MM.1S (cell line): ENCODE data around the gene GNAS.

Experiments
- DNase-seq: peaks from one replicate; pipeline ENCODE4 v3.0.0-alpha.2; 2015
- H2AFZ ChIP-seq: fragments of 300-600 bp; sonication (generic); 2 replicates; pipeline ENCODE4 v1.6.0; 2016; ENCODE audit warnings: antibody characterized with exemption, low read length
- H3F3A ChIP-seq: fragments of 300-600 bp; sonication (generic); 2 replicates; pipeline ENCODE4 v1.6.1; 2016; ENCODE audit warnings: mild to moderate bottlenecking, antibody characterized with exemption, low read length, moderate library complexity, mixed read lengths; ENCODE audit not compliant: insufficient read depth
- H3K27ac ChIP-seq: fragments of 300-600 bp; sonication (generic); 2 replicates; pipeline ENCODE4 v1.5.1; 2016; ENCODE audit warnings: mild to moderate bottlenecking, low read length
- H3K27me3 ChIP-seq: fragments of 300-600 bp; sonication (generic); replicated peaks from 2 replicates; pipeline ENCODE4 v1.6.0; 2016; ENCODE audit warnings: low read length; ENCODE audit not compliant: insufficient read depth
- H3K36me3 ChIP-seq: fragments of 300-600 bp; sonication (generic); replicated peaks from 2 replicates; pipeline ENCODE4 v1.6.1; 2016; ENCODE audit warnings: mild to moderate bottlenecking, low read length, mixed read lengths; ENCODE audit not compliant: insufficient read depth
- H3K4me1 ChIP-seq: fragments of 300-600 bp; sonication (generic); 2 replicates; pipeline ENCODE4 v1.6.1; 2016; ENCODE audit warnings: low read length, mixed read lengths
- H3K4me2 ChIP-seq: fragments of 300-600 bp; sonication (generic); 2 replicates; pipeline ENCODE4 v1.6.0; 2016; ENCODE audit warnings: low read depth, low read length
- H3K4me3 ChIP-seq: fragments of 300-600 bp; sonication (generic); 2 replicates; pipeline ENCODE4 v1.5.1; 2016; ENCODE audit warnings: low read length, mixed read lengths
- H3K79me2 ChIP-seq: fragments of 300-600 bp; sonication (generic); 2 replicates; pipeline ENCODE4 v1.6.1; 2016; ENCODE audit warnings: mixed run types, low read length, mixed read lengths
- H3K9ac ChIP-seq: fragments of 300-600 bp; sonication (generic); 2 replicates; pipeline ENCODE4 v1.6.1; 2016; ENCODE audit warnings: low read length, mixed read lengths
- H3K9me2 ChIP-seq: fragments of 300-600 bp; sonication (generic); replicated peaks from 2 replicates; pipeline ENCODE4 v1.6.1; 2016; ENCODE audit warnings: mild to moderate bottlenecking, low read length, mixed read lengths; ENCODE audit not compliant: insufficient read depth
- H3K9me3 ChIP-seq: fragments of 300-600 bp; sonication (generic); replicated peaks from 2 replicates; pipeline ENCODE4 v1.6.1; 2016; ENCODE audit warnings: mild to moderate bottlenecking, low read length, mixed read lengths; ENCODE audit not compliant: insufficient read depth
- H4K20me1 ChIP-seq: fragments of 300-600 bp; sonication (generic); 2 replicates; pipeline ENCODE4 v1.6.1; 2016; ENCODE audit warnings: mild to moderate bottlenecking, low read length, moderate library complexity, mixed read lengths; ENCODE audit not compliant: insufficient read depth
- EZH2 ChIP-seq: fragments of 300-600 bp; sonication (generic); optimal IDR thresholded peaks from 2 replicates; pipeline ENCODE3; 2017; ENCODE audit warnings: low read depth, mild to moderate bottlenecking, antibody characterized with exemption, low read length, mixed read lengths
- EZH2phosphoT487 ChIP-seq: fragments of 300-600 bp; sonication (generic); IDR thresholded peaks from 2 replicates; pipeline ENCODE4 v1.6.1; 2018; ENCODE audit warnings: antibody characterized with exemption, low read length
- TF ChIP-seq, protein P1 (sequence below): fragments of 300-600 bp; sonication (generic); IDR thresholded peaks from 2 replicates; pipeline ENCODE4 v1.5.1; 2016; ENCODE audit warnings: antibody characterized with exemption, low read length, mixed read lengths

The GNAS gene

DNA sequence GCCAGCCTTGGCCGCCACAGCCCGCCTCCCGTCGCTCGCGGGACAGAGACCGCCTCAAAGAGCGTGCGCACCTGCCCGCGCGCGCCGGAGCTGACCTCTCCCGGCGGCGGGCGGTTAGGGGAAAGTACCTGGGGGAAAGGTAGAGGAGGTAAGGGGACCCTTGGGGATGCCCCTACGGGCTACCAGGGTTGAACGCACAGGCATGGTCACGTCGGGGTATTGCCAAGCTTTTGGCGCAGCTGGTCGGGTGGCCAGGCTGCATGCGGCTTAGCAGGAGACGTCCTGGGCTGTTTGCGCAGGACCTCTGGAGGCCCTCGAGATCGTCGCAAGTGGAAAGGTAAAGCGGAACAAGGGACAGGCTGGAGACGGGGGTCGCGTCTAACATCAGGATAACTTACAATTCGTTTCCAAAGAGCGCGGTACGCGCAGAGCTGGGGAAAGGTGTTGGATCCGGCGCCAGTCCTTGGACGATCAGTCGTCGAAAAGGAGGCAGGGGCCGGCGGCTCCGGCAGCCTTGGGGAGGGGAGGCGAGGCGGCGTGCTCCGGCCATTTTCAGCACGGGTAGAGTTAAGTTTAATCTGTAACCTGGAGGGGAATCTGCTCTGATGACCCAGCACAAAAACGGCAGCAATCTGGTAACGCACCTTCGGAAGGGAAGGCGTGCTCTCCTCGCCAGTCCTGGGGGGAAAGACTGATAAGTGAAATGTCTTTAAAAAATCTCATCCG is 10.8 kb upstream of the GNAS start:
- H2AFZ ChIP-seq: no peak overlapping the region
- H3K27me3 ChIP-seq: peaks cover 57% of the 10 kb centered on the region
- no peaks in the 10 kb centered on the region for H3K9me2 ChIP-seq
- H4K20me1 ChIP-seq: no peaks in the 10 kb centered on the region
- no peak overlapping the region for H3K27ac ChIP-seq
- H3K9ac ChIP-seq: no peak overlapping the region
- H3K9me3 ChIP-seq: no peaks in the 10 kb centered on the region
- H3F3A ChIP-seq: no peaks in the 10 kb centered on the region
- TF ChIP-seq EZH2 (no peak), EZH2phosphoT487 (no peak)
- TF ChIP-seq, protein P1, sequence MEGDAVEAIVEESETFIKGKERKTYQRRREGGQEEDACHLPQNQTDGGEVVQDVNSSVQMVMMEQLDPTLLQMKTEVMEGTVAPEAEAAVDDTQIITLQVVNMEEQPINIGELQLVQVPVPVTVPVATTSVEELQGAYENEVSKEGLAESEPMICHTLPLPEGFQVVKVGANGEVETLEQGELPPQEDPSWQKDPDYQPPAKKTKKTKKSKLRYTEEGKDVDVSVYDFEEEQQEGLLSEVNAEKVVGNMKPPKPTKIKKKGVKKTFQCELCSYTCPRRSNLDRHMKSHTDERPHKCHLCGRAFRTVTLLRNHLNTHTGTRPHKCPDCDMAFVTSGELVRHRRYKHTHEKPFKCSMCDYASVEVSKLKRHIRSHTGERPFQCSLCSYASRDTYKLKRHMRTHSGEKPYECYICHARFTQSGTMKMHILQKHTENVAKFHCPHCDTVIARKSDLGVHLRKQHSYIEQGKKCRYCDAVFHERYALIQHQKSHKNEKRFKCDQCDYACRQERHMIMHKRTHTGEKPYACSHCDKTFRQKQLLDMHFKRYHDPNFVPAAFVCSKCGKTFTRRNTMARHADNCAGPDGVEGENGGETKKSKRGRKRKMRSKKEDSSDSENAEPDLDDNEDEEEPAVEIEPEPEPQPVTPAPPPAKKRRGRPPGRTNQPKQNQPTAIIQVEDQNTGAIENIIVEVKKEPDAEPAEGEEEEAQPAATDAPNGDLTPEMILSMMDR: no peak
- H3K36me3 ChIP-seq: no peaks in the 10 kb centered on the region
- no peaks in the 10 kb centered on the region for H3K79me2 ChIP-seq
- no peak overlapping the region for H3K4me3 ChIP-seq
- no peak overlapping the region for H3K4me2 ChIP-seq
- H3K4me1 ChIP-seq: no peaks in the 10 kb centered on the region
- no peak for DNase-seq

DNA sequence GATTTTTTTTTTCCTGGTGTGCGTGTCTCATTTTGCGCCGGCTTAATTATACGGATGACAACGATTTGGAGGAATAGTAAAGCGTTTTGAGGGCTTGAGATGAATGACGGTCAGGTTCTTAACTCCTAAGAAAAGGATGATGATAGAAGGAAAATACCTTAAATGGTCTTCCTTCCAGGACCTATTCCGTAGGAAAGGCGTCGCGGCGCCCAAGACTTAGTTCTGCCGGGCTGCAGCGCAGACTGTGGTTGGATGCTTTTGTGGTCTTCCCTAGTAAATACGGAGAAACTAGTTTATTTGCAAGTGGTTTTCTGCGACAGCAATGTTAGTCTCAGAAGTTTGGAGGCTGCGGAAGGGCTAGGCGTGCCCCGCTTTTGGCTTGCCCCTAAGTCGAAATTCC is 10.2 kb upstream of the GNAS start:
- no peak for DNase-seq
- no peak overlapping the region for H3K9ac ChIP-seq
- no peaks in the 10 kb centered on the region for H3K4me1 ChIP-seq
- TF ChIP-seq EZH2 (no peak), EZH2phosphoT487 (no peak)
- TF ChIP-seq, protein P1: no peak
- H3K27ac ChIP-seq: no peak overlapping the region
- H3K9me3 ChIP-seq: no peaks in the 10 kb centered on the region
- H2AFZ ChIP-seq: no peak overlapping the region
- peaks cover 59% of the 10 kb centered on the region for H3K27me3 ChIP-seq
- no peaks in the 10 kb centered on the region for H3K36me3 ChIP-seq
- no peaks in the 10 kb centered on the region for H3K79me2 ChIP-seq
- H4K20me1 ChIP-seq: no peaks in the 10 kb centered on the region
- no peaks in the 10 kb centered on the region for H3F3A ChIP-seq
- H3K4me3 ChIP-seq: no peak overlapping the region
- H3K9me2 ChIP-seq: no peaks in the 10 kb centered on the region
- H3K4me2 ChIP-seq: no peak overlapping the region

DNA sequence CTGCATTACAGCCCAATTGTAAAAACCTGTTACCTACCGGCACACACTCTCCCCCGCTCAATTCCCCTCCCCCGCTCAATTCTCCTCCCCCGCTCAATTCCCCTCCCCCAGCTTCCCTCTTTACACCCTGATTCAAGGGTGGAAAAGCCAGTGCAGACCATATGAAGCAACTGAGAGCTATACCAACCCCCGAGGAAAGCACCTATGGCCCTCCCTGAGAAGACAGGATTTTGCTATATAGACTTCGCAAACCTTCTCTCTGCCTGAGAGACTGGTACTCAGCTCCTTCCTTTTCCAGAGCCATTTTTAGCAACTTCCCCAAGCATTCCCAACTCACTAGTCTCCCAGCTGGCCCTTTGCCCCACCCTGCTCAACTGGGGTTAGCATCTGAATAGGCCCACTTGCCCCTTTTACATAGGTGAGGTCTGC is 9.4 kb upstream of the GNAS start:
- peaks cover 59% of the 10 kb centered on the region for H3K27me3 ChIP-seq
- no peaks in the 10 kb centered on the region for H3K9me2 ChIP-seq
- TF ChIP-seq EZH2 (no peak), EZH2phosphoT487 (no peak)
- TF ChIP-seq, protein P1: no peak
- H3K4me2 ChIP-seq: no peak overlapping the region
- H3K36me3 ChIP-seq: no peaks in the 10 kb centered on the region
- H2AFZ ChIP-seq: no peak overlapping the region
- no peaks in the 10 kb centered on the region for H3K4me1 ChIP-seq
- no peaks in the 10 kb centered on the region for H3F3A ChIP-seq
- H3K4me3 ChIP-seq: no peak overlapping the region
- no peak overlapping the region for H3K27ac ChIP-seq
- H4K20me1 ChIP-seq: no peaks in the 10 kb centered on the region
- H3K9ac ChIP-seq: no peak overlapping the region
- no peaks in the 10 kb centered on the region for H3K9me3 ChIP-seq
- H3K79me2 ChIP-seq: no peaks in the 10 kb centered on the region
- no peak for DNase-seq
